ENCODE data around the gene TMTC2.

TMTC2 gene

GRCh38 chr12:82807132-82807737 is 120.5 kb downstream of the TMTC2 start:
- no peaks in the 10 kb centered on the region for H3K4me1 ChIP-seq (ENCODE audit: control insufficient read depth, insufficient read depth, low read depth, low read length)
- H3K27ac ChIP-seq (ENCODE audit: low read length, poor library complexity, severe bottlenecking): no peak overlapping the region
- no peak overlapping the region for H3K9ac ChIP-seq (ENCODE audit: low read length)
- no peak overlapping the region for H2BK5ac ChIP-seq (ENCODE audit: low read depth, low read length, poor library complexity, severe bottlenecking)
- no peak overlapping the region for H4K8ac ChIP-seq (ENCODE audit: low read length)
- no peak overlapping the region for H3K23ac ChIP-seq (ENCODE audit: low read length in 2 of 2)
- no peaks in the 10 kb centered on the region for H3K27me3 ChIP-seq (ENCODE audit: control insufficient read depth in 1 of 2, insufficient read depth in 1 of 2, low read length in 2 of 2)
- H3K4me3 ChIP-seq (ENCODE audit: insufficient read depth in 1 of 2, low read depth in 1 of 2, low read length in 2 of 2): no peak overlapping the region
- H2BK15ac ChIP-seq (ENCODE audit: low read depth, poor library complexity, severe bottlenecking): no peak overlapping the region
- no peak overlapping the region for H2AK5ac ChIP-seq (ENCODE audit: low read length, severe bottlenecking)
- no peak overlapping the region for H3K4me2 ChIP-seq (ENCODE audit: low read length, poor library complexity, severe bottlenecking)
- no peak overlapping the region for H2AFZ ChIP-seq (ENCODE audit: low read depth, low read length)
- H2BK120ac ChIP-seq (ENCODE audit: low read depth, low read length): no peak overlapping the region
- no peak overlapping the region for H3K18ac ChIP-seq (ENCODE audit: low read depth in 1 of 2, low read length in 2 of 2)
- H4K91ac ChIP-seq (ENCODE audit: low read length): no peak overlapping the region
- no peak for DNase-seq
- no peaks in the 10 kb centered on the region for H3K9me3 ChIP-seq (ENCODE audit: control insufficient read depth, low read length)
- no peaks in the 10 kb centered on the region for H3K36me3 ChIP-seq (ENCODE audit: control insufficient read depth in 1 of 2, insufficient read depth in 2 of 2, low read depth in 1 of 2, low read length in 2 of 2)
- H3K4ac ChIP-seq (ENCODE audit: low read depth in 1 of 2, low read length in 2 of 2): no peak overlapping the region
- H3K14ac ChIP-seq (ENCODE audit: low read length in 2 of 2): no peak overlapping the region
- no peaks in the 10 kb centered on the region for H3K79me1 ChIP-seq (replicated peaks; ENCODE audit: low read length, poor library complexity, severe bottlenecking)
- H2BK12ac ChIP-seq (ENCODE audit: low read length in 2 of 2): no peak overlapping the region

- H4K8ac ChIP-seq (ENCODE audit: low read length): no peak overlapping the region
- no peak overlapping the region for H3K18ac ChIP-seq (ENCODE audit: low read depth in 1 of 2, low read length in 2 of 2)
- H3K4me2 ChIP-seq (ENCODE audit: low read length, poor library complexity, severe bottlenecking): no peak overlapping the region
- H3K23ac ChIP-seq (ENCODE audit: low read length in 2 of 2): no peak overlapping the region
- H3K4me3 ChIP-seq (ENCODE audit: insufficient read depth in 1 of 2, low read depth in 1 of 2, low read length in 2 of 2): no peak overlapping the region
- H3K9me3 ChIP-seq (ENCODE audit: control insufficient read depth, low read length): no peaks in the 10 kb centered on the region
- H3K27ac ChIP-seq (ENCODE audit: low read length, poor library complexity, severe bottlenecking): no peak overlapping the region
- no peak overlapping the region for H3K14ac ChIP-seq (ENCODE audit: low read length in 2 of 2)
- no peaks in the 10 kb centered on the region for H3K79me1 ChIP-seq (replicated peaks; ENCODE audit: low read length, poor library complexity, severe bottlenecking)
- 88% methylated on average over 4 of the region's 5 CpGs for WGBS
- no peak overlapping the region for H2AFZ ChIP-seq (ENCODE audit: low read depth, low read length)
- no peak overlapping the region for H2BK15ac ChIP-seq (ENCODE audit: low read depth, poor library complexity, severe bottlenecking)
- no peak overlapping the region for H2BK12ac ChIP-seq (ENCODE audit: low read length in 2 of 2)
- no peaks in the 10 kb centered on the region for H3K4me1 ChIP-seq (ENCODE audit: control insufficient read depth, insufficient read depth, low read depth, low read length)
- no peak overlapping the region for H2BK120ac ChIP-seq (ENCODE audit: low read depth, low read length)
- no peak for DNase-seq
- H2BK5ac ChIP-seq (ENCODE audit: low read depth, low read length, poor library complexity, severe bottlenecking): no peak overlapping the region
- H3K4ac ChIP-seq (ENCODE audit: low read depth in 1 of 2, low read length in 2 of 2): no peak overlapping the region
- no peak overlapping the region for H2AK5ac ChIP-seq (ENCODE audit: low read length, severe bottlenecking)
- no peak overlapping the region for H4K91ac ChIP-seq (ENCODE audit: low read length)
- no peak overlapping the region for H3K9ac ChIP-seq (ENCODE audit: low read length)
- no peaks in the 10 kb centered on the region for H3K27me3 ChIP-seq (ENCODE audit: control insufficient read depth in 1 of 2, insufficient read depth in 1 of 2, low read length in 2 of 2)
- no peaks in the 10 kb centered on the region for H3K36me3 ChIP-seq (ENCODE audit: control insufficient read depth in 1 of 2, insufficient read depth in 2 of 2, low read depth in 1 of 2, low read length in 2 of 2)
Observed at GRCh38 chr12:82810568-82810967, 123.9 kb downstream of the TMTC2 start.

GRCh38 chr12:82817368-82817767 is 130.7 kb downstream of the TMTC2 start:
- Histone ChIP-seq H3K4me3 (ENCODE audit: insufficient read depth in 1 of 2, low read depth in 1 of 2, low read length in 2 of 2) (no peak overlapping the region), H3K36me3 (ENCODE audit: control insufficient read depth in 1 of 2, insufficient read depth in 2 of 2, low read depth in 1 of 2, low read length in 2 of 2) (no peaks in the 10 kb centered on the region), H2BK5ac (ENCODE audit: low read depth, low read length, poor library complexity, severe bottlenecking) (no peak overlapping the region), H3K23ac (ENCODE audit: low read length in 2 of 2) (no peak overlapping the region), H3K27ac (ENCODE audit: low read length, poor library complexity, severe bottlenecking) (no peak overlapping the region), H2AFZ (ENCODE audit: low read depth, low read length) (no peak overlapping the region), H2BK12ac (ENCODE audit: low read length in 2 of 2) (no peak overlapping the region), H3K4ac (ENCODE audit: low read depth in 1 of 2, low read length in 2 of 2) (no peak overlapping the region), H3K9me3 (ENCODE audit: control insufficient read depth, low read length) (no peaks in the 10 kb centered on the region), H3K9ac (ENCODE audit: low read length) (peak overlapping the region; percentile 28), H3K18ac (ENCODE audit: low read depth in 1 of 2, low read length in 2 of 2) (no peak overlapping the region), H2BK15ac (ENCODE audit: low read depth, poor library complexity, severe bottlenecking) (no peak overlapping the region), H2BK120ac (ENCODE audit: low read depth, low read length) (no peak overlapping the region), H3K4me2 (ENCODE audit: low read length, poor library complexity, severe bottlenecking) (no peak overlapping the region), H3K79me1 (replicated peaks; ENCODE audit: low read length, poor library complexity, severe bottlenecking) (no peaks in the 10 kb centered on the region), H3K4me1 (ENCODE audit: control insufficient read depth, insufficient read depth, low read depth, low read length) (no peaks in the 10 kb centered on the region), H3K14ac (ENCODE audit: low read length in 2 of 2) (no peak overlapping the region), H4K91ac (ENCODE audit: low read length) (no peak overlapping the region), H2AK5ac (ENCODE audit: low read length, severe bottlenecking) (no peak overlapping the region), H3K27me3 (ENCODE audit: control insufficient read depth in 1 of 2, insufficient read depth in 1 of 2, low read length in 2 of 2) (no peaks in the 10 kb centered on the region), H4K8ac (ENCODE audit: low read length) (no peak overlapping the region)
- DNase-seq: no peak

GRCh38 chr12:82818271-82819035 is 131.7 kb downstream of the TMTC2 start:
- Histone ChIP-seq H3K4me3 (ENCODE audit: insufficient read depth in 1 of 2, low read depth in 1 of 2, low read length in 2 of 2) (no peak overlapping the region), H3K79me1 (replicated peaks; ENCODE audit: low read length, poor library complexity, severe bottlenecking) (no peaks in the 10 kb centered on the region), H3K4me1 (ENCODE audit: control insufficient read depth, insufficient read depth, low read depth, low read length) (no peaks in the 10 kb centered on the region)

More at GRCh38 chr12:82818271-82819035, 131.7 kb downstream of the TMTC2 start:
- no peak for DNase-seq
- no peak overlapping the region for H3K14ac ChIP-seq (ENCODE audit: low read length in 2 of 2)
- no peak overlapping the region for H3K23ac ChIP-seq (ENCODE audit: low read length in 2 of 2)
- no peaks in the 10 kb centered on the region for H3K9me3 ChIP-seq (ENCODE audit: control insufficient read depth, low read length)
- no peaks in the 10 kb centered on the region for H3K36me3 ChIP-seq (ENCODE audit: control insufficient read depth in 1 of 2, insufficient read depth in 2 of 2, low read depth in 1 of 2, low read length in 2 of 2)
- H3K27ac ChIP-seq (ENCODE audit: low read length, poor library complexity, severe bottlenecking): no peak overlapping the region
- no peak overlapping the region for H4K8ac ChIP-seq (ENCODE audit: low read length)
- H2BK15ac ChIP-seq (ENCODE audit: low read depth, poor library complexity, severe bottlenecking): no peak overlapping the region
- H2AFZ ChIP-seq (ENCODE audit: low read depth, low read length): no peak overlapping the region
- no peak overlapping the region for H2BK120ac ChIP-seq (ENCODE audit: low read depth, low read length)
- no CpG with 5 or more reads among the region's 1 CpG for WGBS
- H3K4me2 ChIP-seq (ENCODE audit: low read length, poor library complexity, severe bottlenecking): no peak overlapping the region
- H3K9ac ChIP-seq (ENCODE audit: low read length): no peak overlapping the region
- no peak overlapping the region for H2AK5ac ChIP-seq (ENCODE audit: low read length, severe bottlenecking)
- no peaks in the 10 kb centered on the region for H3K27me3 ChIP-seq (ENCODE audit: control insufficient read depth in 1 of 2, insufficient read depth in 1 of 2, low read length in 2 of 2)
- H4K91ac ChIP-seq (ENCODE audit: low read length): no peak overlapping the region
- H3K4ac ChIP-seq (ENCODE audit: low read depth in 1 of 2, low read length in 2 of 2): no peak overlapping the region
- no peak overlapping the region for H3K18ac ChIP-seq (ENCODE audit: low read depth in 1 of 2, low read length in 2 of 2)
- H2BK12ac ChIP-seq (ENCODE audit: low read length in 2 of 2): no peak overlapping the region
- no peak overlapping the region for H2BK5ac ChIP-seq (ENCODE audit: low read depth, low read length, poor library complexity, severe bottlenecking)

Measured in mesenchymal stem cell (in vitro differentiated cells and primary cell).